CD4-positive, alpha-beta T cell treated with Interferon alpha-2 for 1 hour (primary cell): ENCODE measurements around the gene MAP1LC3B2.

Source experiments
- DNase-seq, 2 donors: peaks; one replicate each; pipeline ENCODE4 v3.0.0-alpha.2; 2020 to 2022

MAP1LC3B2 gene

DNA sequence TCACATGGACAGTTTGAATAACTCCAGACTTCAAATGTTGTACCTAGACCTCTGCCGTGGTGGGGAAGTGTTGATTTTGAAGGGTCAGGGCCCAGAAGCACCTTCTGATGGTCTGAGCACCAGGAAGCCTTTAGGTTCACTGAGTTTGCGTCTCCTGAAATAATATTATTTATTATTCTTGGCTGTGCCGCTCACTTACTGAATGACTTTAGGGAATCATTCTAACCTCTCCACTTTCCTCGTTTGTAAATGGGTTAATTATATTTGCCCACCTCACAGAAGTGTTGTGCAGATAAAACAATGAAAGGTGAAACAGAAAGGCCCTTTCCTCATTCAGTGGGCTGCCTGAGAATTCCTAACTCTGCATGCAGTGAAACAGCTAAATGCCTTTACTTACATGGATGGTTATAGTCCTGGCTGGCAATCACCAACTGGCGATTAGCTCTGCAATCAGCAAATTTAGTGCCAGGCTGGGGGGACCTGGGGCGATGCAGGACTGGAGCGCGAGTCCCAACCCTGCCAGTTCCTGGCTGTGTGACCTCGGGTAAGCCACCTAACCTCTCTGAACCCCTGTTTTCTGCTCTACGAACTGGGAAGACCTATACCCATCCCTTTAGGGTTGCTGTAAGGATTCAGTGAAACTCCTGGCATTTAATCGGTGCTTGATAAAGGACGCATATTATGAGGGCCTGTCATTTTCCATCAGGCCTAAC, 57.5 kb downstream of the MAP1LC3B2 start:
- DNase-seq: no peak

DNA sequence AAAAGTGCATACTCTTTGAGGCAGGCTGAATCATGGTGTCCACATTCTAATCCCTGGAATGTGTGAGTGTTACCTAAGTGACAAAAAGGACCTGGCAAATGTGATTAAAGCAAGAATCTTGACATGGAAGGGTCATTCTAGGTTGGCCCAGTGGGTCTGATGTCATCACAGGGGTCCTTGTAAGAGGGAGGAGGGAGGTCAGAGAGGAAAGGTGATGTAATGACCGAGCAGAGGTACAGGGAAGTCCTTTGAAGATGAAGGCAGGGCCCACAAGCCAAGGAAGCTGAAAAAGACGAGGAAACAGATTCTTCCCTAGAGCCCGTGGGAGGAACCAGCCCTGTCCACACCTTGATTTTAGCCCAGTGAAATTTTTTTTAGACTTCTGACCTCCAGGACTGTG, 60.1 kb downstream of the MAP1LC3B2 start:
- DNase-seq: no peak

DNA sequence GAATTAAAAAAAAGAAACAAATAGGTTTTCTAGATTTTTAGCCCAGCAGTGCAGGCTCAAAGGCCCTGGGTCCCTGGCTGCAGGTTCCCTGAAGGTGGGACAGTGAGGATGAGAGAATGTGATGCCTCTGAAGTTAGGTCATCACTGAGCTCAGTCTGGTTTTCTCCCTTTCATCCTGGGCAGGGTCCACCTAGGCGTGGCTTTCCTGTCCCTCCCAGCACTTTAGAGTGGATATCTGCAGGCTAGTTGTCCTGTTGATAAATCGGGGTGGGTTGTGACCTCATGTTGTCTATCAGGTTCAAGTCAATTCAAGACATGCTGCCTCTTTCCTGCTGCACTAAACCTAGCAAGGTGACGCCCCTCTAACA, 60.9 kb downstream of the MAP1LC3B2 start:
- DNase-seq: no peak

DNA sequence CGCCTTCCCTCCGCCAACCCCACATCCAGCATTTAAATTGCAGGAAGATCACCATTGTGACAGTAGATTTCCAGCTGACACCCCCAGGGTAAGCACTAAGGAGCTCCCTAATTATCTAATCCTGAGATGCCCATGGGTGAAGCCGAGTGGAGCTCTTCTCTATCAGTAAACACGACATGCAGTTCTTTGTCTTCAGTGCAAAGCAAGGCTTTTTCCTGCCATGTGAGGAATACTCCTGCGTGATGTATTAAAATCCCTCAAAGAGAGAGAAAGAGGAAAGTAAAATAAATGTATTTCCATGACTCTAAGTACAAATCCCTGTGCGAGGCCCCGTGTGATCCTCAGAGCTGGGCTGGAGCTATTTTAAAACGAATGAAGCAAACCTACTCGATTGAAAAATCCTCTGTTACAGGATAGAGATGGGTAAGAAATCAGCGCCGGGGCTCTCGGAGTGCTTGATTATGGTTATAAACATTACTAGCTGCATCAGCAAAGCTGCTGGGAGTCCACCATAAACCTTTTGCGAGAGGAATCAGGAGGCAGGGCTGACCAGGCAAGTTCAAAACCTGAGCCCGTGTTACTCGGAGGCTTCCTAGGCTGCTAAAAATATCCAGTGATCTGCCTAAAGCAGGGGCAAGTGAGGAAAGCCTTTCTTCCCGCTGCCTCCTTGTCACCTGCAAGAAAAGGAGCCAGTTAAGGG, 61.5 kb downstream of the MAP1LC3B2 start:
- no peak for DNase-seq

DNA sequence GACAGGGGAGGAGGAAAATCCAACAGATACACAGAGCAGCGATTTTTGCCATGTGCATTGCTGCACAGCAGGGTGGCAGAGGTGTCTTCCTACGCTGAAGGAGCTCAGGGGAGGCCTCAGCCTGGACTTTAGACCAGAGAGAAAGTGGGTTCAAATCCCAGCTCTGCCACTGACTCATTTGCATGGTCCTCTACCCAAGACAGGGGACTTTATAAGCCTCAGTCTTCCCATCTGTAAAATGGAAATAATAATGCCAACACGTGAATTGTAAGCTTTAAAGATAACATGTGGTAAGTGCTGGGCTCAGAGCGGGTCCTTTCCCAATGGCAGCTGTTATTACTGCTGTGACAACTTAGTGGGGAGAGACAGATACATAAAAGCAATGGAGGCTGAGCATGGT, 62.0 kb downstream of the MAP1LC3B2 start:
- DNase-seq: no peak

DNA sequence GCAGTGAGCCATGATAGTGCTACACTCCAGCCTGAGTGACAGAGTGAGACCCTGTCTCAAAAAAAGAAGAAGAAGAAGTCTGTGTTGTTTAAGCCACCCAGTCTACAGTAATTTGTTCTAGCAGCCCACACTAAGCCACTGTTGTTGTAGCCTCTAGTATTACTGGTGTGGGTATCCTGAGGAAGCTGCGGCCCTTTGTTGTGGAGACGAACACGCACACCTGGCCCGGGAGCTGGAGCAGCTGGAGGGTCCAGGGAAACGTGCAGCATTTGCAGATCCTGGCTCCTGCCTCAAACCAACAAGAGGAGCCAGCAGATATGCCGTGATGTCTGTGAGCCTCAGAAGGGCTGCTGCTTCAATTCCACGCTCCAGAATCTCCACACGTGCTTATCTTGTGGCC, 65.3 kb downstream of the MAP1LC3B2 start:
- no peak for DNase-seq

DNA sequence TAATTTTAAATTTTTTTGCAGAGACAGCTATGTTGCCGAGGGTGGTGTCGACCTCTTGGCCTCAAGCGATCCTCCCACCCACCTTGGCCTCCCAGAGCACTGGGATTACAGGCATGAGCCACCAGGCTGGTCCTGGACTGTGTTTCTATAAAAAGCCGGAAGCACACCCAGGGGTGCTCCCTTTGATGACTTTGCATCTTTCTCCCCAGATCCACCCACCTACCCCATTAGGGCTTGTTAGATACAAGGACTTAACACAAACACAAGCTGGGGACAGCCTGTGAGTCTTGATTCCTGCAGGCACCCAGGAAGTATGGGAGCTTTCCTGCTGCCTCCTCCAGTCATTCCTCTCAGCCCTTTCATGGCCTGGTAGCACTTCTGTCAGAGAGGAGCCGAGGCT, 67.0 kb downstream of the MAP1LC3B2 start:
- no peak for DNase-seq
